DOHH2 (cell line): Measurements from ENCODE around the gene RARB.

Experiments
- H3F3A ChIP-seq: fragments of 200-600 bp; sonication (generic), shearing (Covaris generic); 2 replicates; pipeline ENCODE4 v1.6.0; 2016; ENCODE audit warnings: antibody characterized with exemption, mild to moderate bottlenecking; ENCODE audit not compliant: control insufficient read depth, insufficient read depth
- H3K27ac ChIP-seq: fragments of 200-600 bp; sonication (generic); 2 replicates; pipeline ENCODE4 v1.5.1; 2014; ENCODE audit warnings: low read depth, mild to moderate bottlenecking, low read length, moderate library complexity
- H3K27me3 ChIP-seq: fragments of 200-600 bp; sonication (generic); 2 replicates; pipeline ENCODE4 v1.6.1; 2014; ENCODE audit warnings: mild to moderate bottlenecking, low read length, mixed read lengths; ENCODE audit not compliant: control insufficient read depth
- H3K36me3 ChIP-seq: fragments of 200-600 bp; sonication (generic); 2 replicates; pipeline ENCODE4 v1.6.1; 2014; ENCODE audit warnings: mild to moderate bottlenecking, low read length, moderate library complexity, mixed read lengths; ENCODE audit not compliant: control insufficient read depth
- H3K4me1 ChIP-seq: fragments of 200-600 bp; sonication (generic); 2 replicates; pipeline ENCODE4 v1.6.1; 2014; ENCODE audit warnings: mild to moderate bottlenecking, low read length, mixed read lengths; ENCODE audit not compliant: control insufficient read depth
- H3K4me2 ChIP-seq: fragments of 200-600 bp; sonication (generic); 2 replicates; pipeline ENCODE4 v1.6.0; 2014; ENCODE audit warnings: mild to moderate bottlenecking, low read length, moderate library complexity
- H3K4me3 ChIP-seq: fragments of 200-600 bp; sonication (generic); 2 replicates; pipeline ENCODE4 v1.5.1; 2014; ENCODE audit warnings: mild to moderate bottlenecking, low read length, mixed read lengths
- H3K79me2 ChIP-seq: fragments of 200-600 bp; sonication (generic); 2 replicates; pipeline ENCODE4 v1.6.1; 2014; ENCODE audit warnings: mild to moderate bottlenecking, low read length, mixed read lengths; ENCODE audit not compliant: control insufficient read depth
- H3K9me2 ChIP-seq: fragments of 200-600 bp; sonication (generic); replicated peaks from 2 replicates; pipeline ENCODE4 v1.6.1; 2014; ENCODE audit warnings: mild to moderate bottlenecking, low read length, mixed read lengths; ENCODE audit not compliant: control insufficient read depth
- H3K9me3 ChIP-seq: fragments of 200-600 bp; sonication (generic); 2 replicates; pipeline ENCODE4 v1.6.1; 2014; ENCODE audit warnings: antibody characterized with exemption, low read length, mixed read lengths; ENCODE audit not compliant: control insufficient read depth, insufficient read depth
- H4K20me1 ChIP-seq: fragments of 200-600 bp; sonication (generic); 2 replicates; pipeline ENCODE4 v1.6.0; 2014; ENCODE audit warnings: low read depth, mild to moderate bottlenecking, antibody characterized with exemption, low read length, moderate library complexity; ENCODE audit not compliant: control insufficient read depth, insufficient read depth
- CTCF ChIP-seq: fragments of 200-600 bp; sonication (generic); IDR thresholded peaks from one replicate; pipeline ENCODE4 v1.5.1; 2014; ENCODE audit warnings: antibody characterized with exemption, mild to moderate bottlenecking, low read depth, low read length; ENCODE audit not compliant: poor library complexity, severe bottlenecking
- EZH2phosphoT487 ChIP-seq: fragments of 200-600 bp; sonication (generic); IDR thresholded peaks from 2 replicates; pipeline ENCODE4 v1.6.1; 2017; ENCODE audit warnings: borderline replicate concordance, mild to moderate bottlenecking, antibody characterized with exemption, low read length, moderate library complexity, mixed read lengths

The RARB gene

GRCh38 chr3:25520926-25521559, 93.0 kb downstream of the RARB start:
- H3K4me2 ChIP-seq: no peak overlapping the region
- TF ChIP-seq EZH2phosphoT487: no peak
- TF ChIP-seq CTCF: no peak
- H3K27ac ChIP-seq: no peak overlapping the region
- H3K9me3 ChIP-seq: no peaks in the 10 kb centered on the region
- no peaks in the 10 kb centered on the region for H3K9me2 ChIP-seq
- H3K36me3 ChIP-seq: no peaks in the 10 kb centered on the region
- peaks cover 5% of the 10 kb centered on the region; the same call in 1 of the 2 replicates for H3K27me3 ChIP-seq
- no peak overlapping the region for H3K4me3 ChIP-seq
- H3F3A ChIP-seq: no peaks in the 10 kb centered on the region
- H3K79me2 ChIP-seq: no peaks in the 10 kb centered on the region
- no peaks in the 10 kb centered on the region for H3K4me1 ChIP-seq
- H4K20me1 ChIP-seq: no peaks in the 10 kb centered on the region

GRCh38 chr3:25527336-25527735, 99.3 kb downstream of the RARB start:
- Histone ChIP-seq H3K4me1 (no peaks in the 10 kb centered on the region), H3K27me3 (peaks cover 2% of the 10 kb centered on the region; the same call in 1 of the 2 replicates), H4K20me1 (no peaks in the 10 kb centered on the region), H3K4me3 (no peak overlapping the region), H3K36me3 (no peaks in the 10 kb centered on the region), H3K27ac (no peak overlapping the region), H3F3A (no peaks in the 10 kb centered on the region), H3K9me2 (no peaks in the 10 kb centered on the region), H3K79me2 (no peaks in the 10 kb centered on the region), H3K4me2 (no peak overlapping the region), H3K9me3 (no peaks in the 10 kb centered on the region; the same call in 1 of the 2 replicates)
- TF ChIP-seq EZH2phosphoT487 (no peak), CTCF (no peak)

GRCh38 chr3:25527801-25528200, 99.7 kb downstream of the RARB start:
- Histone ChIP-seq H3K9me3 (peaks cover 3% of the 10 kb centered on the region; the same call in 1 of the 2 replicates), H3K4me3 (no peak overlapping the region), H3K36me3 (no peaks in the 10 kb centered on the region), H4K20me1 (no peaks in the 10 kb centered on the region), H3F3A (no peaks in the 10 kb centered on the region), H3K27me3 (peaks cover 2% of the 10 kb centered on the region; the same call in 1 of the 2 replicates), H3K27ac (no peak overlapping the region), H3K9me2 (no peaks in the 10 kb centered on the region), H3K79me2 (no peaks in the 10 kb centered on the region), H3K4me2 (no peak overlapping the region), H3K4me1 (no peaks in the 10 kb centered on the region)
- TF ChIP-seq EZH2phosphoT487: no peak
- no peak for TF ChIP-seq CTCF
